CD4-positive, alpha-beta T cell treated with Interleukin-17A for 4 hours (primary cell): ENCODE measurements around the gene ZNF367.

ENCODE experiments used
- DNase-seq: peaks from one replicate; pipeline ENCODE4 v3.0.0-alpha.2; 2020; ENCODE audit warnings: mixed read lengths

The ZNF367 gene

GRCh38 chr9:96418083-96418919 lies at the start of gene ZNF367:
ZNF367 (minus strand) TSS chr9:96418370; CDS start chr9:96418032, 338 bp downstream.
- peak; percentile 96 for DNase-seq

GRCh38 chr9:96467784-96468183 lies 49.6 kb upstream of the ZNF367 start:
- no peak for DNase-seq

GRCh38 chr9:96464426-96464825 lies 46.3 kb upstream of the ZNF367 start:
- DNase-seq = no peak

DNA sequence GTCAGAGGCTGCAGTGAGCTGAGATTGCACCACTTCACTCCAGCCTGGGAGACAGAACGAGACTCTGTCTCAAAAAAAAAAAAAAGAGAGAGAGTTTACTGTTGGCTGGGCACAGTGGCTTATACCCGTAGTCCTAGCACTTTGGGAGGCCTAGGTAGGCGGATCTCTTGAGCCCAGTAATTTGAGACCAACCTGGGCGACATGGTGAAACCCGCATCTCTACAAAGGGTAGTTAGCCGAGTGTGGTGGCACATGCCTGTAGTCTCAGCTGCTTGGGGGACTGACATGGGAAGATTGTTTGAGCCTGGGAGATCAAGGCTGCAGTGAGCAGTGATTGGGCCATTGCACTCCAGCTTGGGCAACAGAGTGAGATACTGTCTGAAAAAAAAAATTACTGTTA lies 44.4 kb upstream of the ZNF367 start:
- no peak for DNase-seq

DNA sequence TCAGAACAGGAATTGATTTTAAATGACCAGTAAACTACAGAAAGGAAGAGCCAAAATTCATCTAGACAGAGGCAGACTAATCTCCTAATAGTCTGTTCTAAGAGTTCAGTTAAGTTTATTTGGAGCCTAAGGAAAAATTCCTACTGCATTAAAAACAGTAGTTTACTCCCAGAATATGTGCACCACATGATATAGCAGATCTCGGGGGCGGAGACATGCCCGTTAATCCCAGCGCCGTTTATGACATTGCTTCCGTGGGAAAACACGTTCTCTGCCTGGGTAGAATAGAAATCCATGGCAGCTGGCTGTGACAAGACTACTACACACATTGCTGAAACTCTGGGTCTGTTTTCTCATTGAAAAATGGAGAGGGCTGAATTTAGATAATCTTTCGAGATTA lies 43.2 kb upstream of the ZNF367 start:
- no peak for DNase-seq

DNA sequence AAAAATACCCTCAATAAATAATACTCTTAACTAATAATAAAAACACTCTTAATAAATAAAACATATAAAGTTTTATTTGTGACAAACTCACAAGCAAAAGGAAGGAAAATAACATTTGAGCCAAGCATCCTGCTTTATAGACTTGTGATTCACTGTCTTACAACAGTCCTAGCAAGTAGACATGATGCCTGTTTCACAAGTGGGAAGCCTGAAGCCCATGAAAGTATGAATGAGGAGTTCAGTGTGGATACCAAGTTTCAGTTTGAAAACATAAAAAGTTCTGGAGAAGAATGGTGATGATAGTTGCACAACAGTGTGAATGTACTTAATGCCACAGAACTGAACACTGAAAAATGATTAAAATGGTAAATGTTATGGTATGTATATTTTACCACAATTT lies 42.7 kb upstream of the ZNF367 start:
- no peak for DNase-seq

- no peak for DNase-seq
Measured at GRCh38 chr9:96460470-96460869, 42.3 kb upstream of the ZNF367 start.

DNA sequence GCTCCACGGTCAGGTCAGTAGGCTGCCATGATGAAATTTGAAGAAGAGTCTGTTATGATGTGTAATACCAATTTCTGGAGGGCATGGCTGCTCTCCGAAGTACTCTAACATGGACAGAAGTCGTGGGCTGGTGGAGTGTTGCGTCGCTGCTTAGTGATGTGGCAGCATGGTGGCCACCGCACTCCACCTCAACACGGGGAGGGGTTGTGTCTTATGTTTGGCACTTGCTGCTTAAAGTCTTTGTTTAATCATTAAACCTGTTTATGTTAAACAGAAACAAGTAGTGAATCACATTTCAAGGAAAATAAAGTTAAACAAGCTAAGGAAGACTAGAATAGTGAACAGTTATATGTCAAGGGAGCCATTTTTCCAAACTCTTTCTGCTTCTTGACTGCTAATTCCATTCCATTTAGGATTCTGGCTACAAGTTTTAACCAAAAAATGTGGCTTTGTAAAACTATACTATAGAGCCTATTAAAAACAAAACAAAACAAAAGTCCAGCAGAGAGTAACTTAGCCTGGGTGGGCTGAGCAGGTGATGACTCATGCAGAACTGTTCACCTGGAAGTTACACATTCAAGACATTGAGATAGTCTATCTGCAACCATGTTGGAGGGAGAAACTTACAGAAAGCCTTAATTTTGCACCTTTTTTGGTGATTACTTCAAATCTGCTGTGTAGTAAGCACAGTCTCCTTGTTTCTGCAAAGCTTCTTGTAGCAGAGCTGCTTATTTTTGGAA lies 41.3 kb upstream of the ZNF367 start:
- no peak for DNase-seq

GRCh38 chr9:96458226-96458625 lies 40.1 kb upstream of the ZNF367 start:
- no peak for DNase-seq

DNA sequence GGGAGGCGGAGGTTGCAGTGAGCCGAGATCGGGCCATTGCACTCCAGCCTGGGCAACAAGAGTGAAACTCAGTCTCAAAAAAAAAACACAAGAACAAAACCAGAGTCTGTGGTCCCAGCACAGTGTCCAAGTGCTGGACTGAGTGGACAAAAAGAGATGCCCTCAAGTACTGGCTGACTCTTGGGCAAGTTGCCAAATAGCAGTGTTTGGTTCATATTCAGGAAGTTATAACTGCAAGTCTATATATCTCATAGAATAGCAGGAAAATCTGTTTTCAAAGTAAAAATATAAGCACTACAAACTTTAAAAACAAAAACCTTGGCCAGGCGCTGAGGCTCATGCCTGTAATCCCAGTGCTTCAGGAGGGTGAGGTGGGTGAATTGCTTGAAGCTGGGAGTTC lies 39.1 kb upstream of the ZNF367 start:
- no peak for DNase-seq

GRCh38 chr9:96453625-96454024 lies 35.5 kb upstream of the ZNF367 start:
- DNase-seq = no peak

GRCh38 chr9:96450613-96451528 lies 32.7 kb upstream of the ZNF367 start:
- DNase-seq = peak; percentile 64

DNA sequence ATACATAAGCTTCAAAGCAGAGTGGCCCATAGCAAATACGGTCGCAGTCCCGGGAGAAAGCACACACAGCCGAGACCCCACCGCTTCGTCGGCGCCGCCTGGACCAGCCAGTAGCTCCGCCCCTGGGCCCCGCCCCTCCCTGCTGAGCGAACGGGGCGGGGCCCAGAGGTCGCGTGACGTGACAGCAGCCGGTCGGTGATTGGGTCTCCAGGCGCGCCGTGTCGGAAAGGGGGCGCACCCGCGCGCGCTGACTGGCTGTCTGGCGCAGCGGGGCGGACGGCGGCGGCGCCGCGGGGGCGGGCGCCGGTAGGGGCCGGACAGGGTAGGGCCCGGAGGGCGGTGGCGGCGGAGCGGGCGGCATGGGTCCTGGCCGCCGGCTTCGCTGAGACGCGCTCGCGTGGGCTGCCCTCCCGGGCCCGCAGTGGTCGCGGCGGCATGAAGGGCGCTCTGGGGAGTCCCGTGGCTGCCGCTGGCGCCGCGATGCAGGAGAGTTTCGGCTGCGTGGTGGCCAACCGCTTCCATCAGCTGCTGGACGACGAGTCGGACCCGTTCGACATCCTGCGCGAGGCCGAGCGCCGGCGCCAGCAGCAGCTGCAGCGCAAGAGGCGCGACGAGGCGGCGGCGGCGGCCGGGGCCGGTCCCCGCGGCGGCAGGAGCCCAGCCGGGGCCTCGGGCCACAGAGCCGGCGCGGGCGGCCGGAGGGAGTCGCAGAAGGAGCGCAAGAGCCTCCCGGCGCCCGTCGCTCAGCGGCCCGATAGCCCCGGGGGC lies 31.9 kb upstream of the ZNF367 start, which contains the start of gene HABP4:
TSS of gene HABP4 (plus strand) at position 325 of the 768 bp plus-strand sequence. CDS start at position 436, 111 bp downstream.
- DNase-seq = peak; percentile 99

DNA sequence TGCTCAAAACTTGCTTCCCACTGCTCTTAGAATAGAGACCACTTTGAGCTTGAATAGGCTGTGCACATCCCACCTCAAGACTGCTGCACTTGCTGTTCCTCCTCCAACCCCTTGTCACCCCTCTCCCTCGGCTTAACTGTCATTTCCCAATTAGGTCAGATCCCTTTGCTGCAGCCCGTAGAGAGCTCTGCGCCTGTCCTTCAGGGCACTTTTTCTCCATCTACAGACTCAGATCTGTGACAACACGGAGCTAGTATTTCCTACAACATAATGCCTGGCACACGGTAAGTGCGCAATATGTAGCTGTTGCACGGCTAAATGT lies 31.3 kb upstream of the ZNF367 start:
- DNase-seq = no peak

DNA sequence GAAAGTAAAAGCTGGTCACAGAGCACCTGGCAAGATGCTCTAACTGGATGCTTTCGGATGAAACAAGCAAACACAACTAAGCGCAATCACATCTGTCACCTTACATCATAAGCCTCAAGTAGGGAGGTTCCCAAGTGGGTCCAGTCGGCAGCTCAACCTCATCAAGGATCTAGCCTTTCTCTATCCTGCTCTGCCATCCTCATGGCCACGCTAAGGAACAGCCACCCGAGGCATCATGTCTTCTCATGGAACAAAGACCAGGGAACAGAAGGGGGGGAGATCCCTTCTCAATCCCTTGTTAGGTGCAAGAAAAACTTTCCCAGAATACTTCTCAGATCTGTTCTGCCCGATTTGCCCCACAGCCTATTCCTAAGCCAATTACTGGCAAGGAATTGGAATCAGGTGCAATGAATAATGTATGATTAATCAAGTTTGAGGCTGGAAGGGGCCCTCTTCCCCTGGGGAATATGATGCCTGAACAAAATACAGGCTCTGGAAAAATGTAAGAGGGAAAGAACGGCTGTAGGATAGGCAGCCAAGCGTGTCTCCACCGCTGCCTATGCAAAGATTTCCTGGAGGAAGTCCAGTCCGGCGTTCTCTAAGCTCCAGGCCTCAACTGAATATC lies 30.5 kb upstream of the ZNF367 start:
- no peak for DNase-seq

DNA sequence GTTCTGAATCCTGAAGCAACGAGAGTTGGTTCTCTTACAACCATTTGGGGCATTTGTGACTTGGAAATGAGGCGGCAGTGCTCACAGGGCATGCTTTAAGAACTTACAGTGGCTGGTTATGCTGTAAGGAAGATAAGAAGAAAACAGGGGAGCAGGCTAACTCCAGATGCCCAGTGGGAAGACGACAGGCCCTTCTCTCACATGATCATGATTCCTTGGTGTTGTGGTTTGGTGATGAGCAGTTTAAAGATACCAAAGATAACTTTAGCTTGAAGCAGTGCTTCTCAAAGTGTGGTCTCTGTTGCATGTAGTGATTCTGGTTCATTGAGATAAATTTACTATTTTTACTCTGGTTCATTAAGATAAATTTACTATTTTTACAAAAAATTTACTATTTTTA lies 29.2 kb upstream of the ZNF367 start:
- DNase-seq = no peak

DNA sequence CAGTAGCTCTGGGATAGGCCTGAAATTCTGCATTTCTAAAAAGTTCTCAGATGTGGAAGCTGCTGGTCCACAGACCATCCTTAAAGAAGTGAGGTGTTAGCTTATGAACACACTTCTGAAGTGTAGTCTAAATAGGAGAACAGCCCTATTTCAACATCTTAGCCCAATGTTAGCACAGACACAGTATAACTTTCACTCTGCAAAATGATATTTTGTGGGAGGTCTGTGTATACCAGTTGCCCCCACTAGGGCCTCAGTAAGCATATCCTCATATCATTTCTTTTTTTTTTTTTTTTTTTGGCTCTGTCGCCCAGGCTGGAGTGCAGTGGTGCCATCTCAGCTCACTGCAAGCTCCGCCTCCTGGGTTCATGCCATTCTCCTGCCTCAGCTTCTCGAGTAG lies 24.3 kb upstream of the ZNF367 start:
- no peak for DNase-seq

- DNase-seq = no peak
Measured at GRCh38 chr9:96441798-96442445, 23.8 kb upstream of the ZNF367 start.

- no peak for DNase-seq
Measured at GRCh38 chr9:96440671-96441199, 22.6 kb upstream of the ZNF367 start.

DNA sequence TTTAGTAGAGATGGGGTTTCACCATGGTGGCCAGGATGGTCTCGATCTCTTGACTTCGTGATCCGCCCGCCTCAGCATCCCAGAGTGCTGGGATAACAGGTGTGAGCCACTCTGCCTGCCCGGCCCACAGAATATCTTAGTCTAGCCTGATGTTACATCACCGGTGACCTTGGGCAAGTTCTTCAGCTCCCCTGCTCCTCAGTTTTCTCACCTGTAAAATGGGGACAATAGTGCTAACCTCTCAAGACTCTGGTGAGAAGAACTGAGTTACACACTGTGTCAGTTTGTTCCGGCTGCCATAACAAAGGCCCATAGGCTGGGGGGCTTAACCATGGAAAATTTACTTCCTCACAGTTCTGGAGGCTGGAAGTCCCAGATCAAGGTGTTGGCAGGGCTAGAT lies 19.3 kb upstream of the ZNF367 start:
- no peak for DNase-seq
